A549 (cell line): ENCODE data around the gene SAMD15. TPM values are rescaled to one million over a fixed set of nuclear protein-coding genes. Genes with fewer than 3 reads are reported as not detected.

ENCODE experiments used
- ATAC-seq, 2 experiments: fragments of 200-7000 bp in 1 of 2; fragments of >200 bp in 1 of 2; cut with Nextera tagmentation in 1 of 2; cut with Tn5 transposase in 1 of 2; 3 replicates each; pipeline versions ENCODE4 v1.8.0 to v1.9.1; 2018 to 2020; ENCODE audit warnings: mild to moderate bottlenecking in 1 of 2, moderate library complexity in 1 of 2
- CTCF ChIA-PET: fragments of 300-600 bp; sonication (Branson Sonifier 250); formaldehyde crosslinking; extraction: SDS; loops from one replicate; lab custom pipeline; 2021; ENCODE audit warnings: antibody characterized with exemption, inconsistent platforms; lab: Yijun Ruan, JAX
- POLR2A ChIA-PET: fragments of 350-600 bp; formaldehyde crosslinking; extraction: SDS; loops from one replicate; lab custom pipeline; 2021; ENCODE audit warnings: antibody characterized with exemption, inconsistent platforms; lab: Yijun Ruan, JAX
- DNase-seq, 2 experiments: peaks; one replicate each; pipeline versions ENCODE4 v3.0.0 to v3.0.0-alpha.2; 2011 to 2016; ENCODE audit warnings: low read depth in 1 of 2, low spot score in 1 of 2
- FAIRE-seq: peaks from 2 replicates; lab custom pipeline; 2011; peaks lifted over from hg19 to GRCh38; lab: Jason Lieb, UNC
- H3K27ac ChIP-seq, 2 experiments: fragments of >200 bp; sonication (Bioruptor Twin); formaldehyde crosslinking; 3 replicates each; pipeline ENCODE4 v1.5.1; 2016 to 2017
- H3K4me1 ChIP-seq: fragments of >200 bp; sonication (Bioruptor Twin); formaldehyde crosslinking; 3 replicates; pipeline ENCODE4 v1.6.1; 2016
- H3K4me2 ChIP-seq: fragments of >200 bp; sonication (Bioruptor Twin); formaldehyde crosslinking; 3 replicates; pipeline ENCODE4 v1.6.1; 2016
- H3K4me3 ChIP-seq: fragments of >200 bp; sonication (Bioruptor Twin); formaldehyde crosslinking; 3 replicates; pipeline ENCODE4 v1.5.1; 2016
- H3K9me3 ChIP-seq: fragments of >200 bp; sonication (Bioruptor Twin); formaldehyde crosslinking; 3 replicates; pipeline ENCODE4 v1.6.1; 2016
- CBX8 ChIP-seq: fragments of 200-600 bp; sonication (generic); IDR thresholded peaks from 2 replicates; pipeline ENCODE4 v1.6.1; 2016
- EP300 ChIP-seq, 2 experiments: fragments of >200 bp; sonication (Bioruptor Twin); formaldehyde crosslinking; IDR thresholded peaks; 2 replicates in 1 of 2; 3 replicates in 1 of 2; pipeline ENCODE4 v1.6.1; 2016 to 2017
- ESRRA ChIP-seq: fragments of 150-350 bp; IDR thresholded peaks from 2 replicates; pipeline ENCODE4 v1.6.1; 2014; ENCODE audit warnings: mild to moderate bottlenecking, low read length, borderline replicate concordance
- FOSB ChIP-seq: fragments of 250-450 bp; sonication (Bioruptor Pico); IDR thresholded peaks from 2 replicates; pipeline ENCODE4 v1.5.0; 2020; ENCODE audit warnings: mild to moderate bottlenecking, moderate library complexity
- HDAC2 ChIP-seq: fragments of 200-600 bp; sonication (generic); IDR thresholded peaks from 2 replicates; pipeline ENCODE4 v1.6.1; 2016
- HOXB13 ChIP-seq: fragments of 250-450 bp; sonication (Bioruptor Pico); IDR thresholded peaks from 2 replicates; pipeline ENCODE4 v1.5.0; 2020; ENCODE audit warnings: low read depth, mild to moderate bottlenecking, moderate library complexity
- MAFK ChIP-seq: fragments of 450-650 bp; IDR thresholded peaks from 2 replicates; pipeline ENCODE4 v1.6.1; 2014; ENCODE audit not compliant: partially characterized antibody
- NFE2L2 ChIP-seq: fragments of 150-350 bp; conservative IDR thresholded peaks from 2 replicates; pipeline ENCODE4 v1.6.1; 2014; ENCODE audit warnings: low read length
- PHF8 ChIP-seq: fragments of 200-600 bp; sonication (generic); IDR thresholded peaks from 2 replicates; pipeline ENCODE4 v1.6.1; 2016; ENCODE audit warnings: low read depth, mild to moderate bottlenecking, antibody characterized with exemption, moderate library complexity, borderline replicate concordance
- POLR2A ChIP-seq: IDR thresholded peaks from 2 replicates; pipeline ENCODE4 v1.6.1; 2012; ENCODE audit warnings: mild to moderate bottlenecking, low read length
- POLR2AphosphoS2 ChIP-seq: conservative IDR thresholded peaks from 2 replicates; pipeline ENCODE4 v1.6.1; 2012; ENCODE audit warnings: low read length, improper control_type of control experiment, inconsistent platforms
- RFX5 ChIP-seq: fragments of 450-650 bp; IDR thresholded peaks from 2 replicates; pipeline ENCODE4 v1.7.1; 2014; ENCODE audit warnings: antibody characterized with exemption, mild to moderate bottlenecking, moderate library complexity
- WGBS: methylation state at CpG from one replicate; pipeline ENCODE4 v1.1.6; 2017; ENCODE audit errors: missing lambda C conversion rate; 5-methylcytosine and 5-hydroxymethylcytosine counted together
- polyA plus RNA-seq, 4 experiments: library from polyadenylated mRNA; depleted of rRNA in 3 of 4; stranded (reverse); fragments of >200 nt; fragmentation: RNase III in 1 of 4; extraction: RNeasy Plus Mini Kit Qiagen cat#74134 plus additional on column Dnase treatment in 1 of 4; gene quantifications; 2 replicates in 3 of 4; 3 replicates in 1 of 4; pipeline ENCODE4 v1.2.3, GENCODE V29; 2011 to 2017
- TF ChIP-seq, protein P1 (sequence below): fragments of 450-650 bp; IDR thresholded peaks from 2 replicates; pipeline ENCODE4 v1.6.1; 2014; ENCODE audit warnings: antibody characterized with exemption
- TF ChIP-seq, protein P2 (sequence below): fragments of >200 bp; sonication (Bioruptor Twin); formaldehyde crosslinking; IDR thresholded peaks from 3 replicates; pipeline ENCODE4 v1.6.1; 2016
- TF ChIP-seq, protein P3 (sequence below): fragments of >200 bp; sonication (Bioruptor Twin); formaldehyde crosslinking; IDR thresholded peaks from 3 replicates; pipeline ENCODE4 v1.5.1; 2016
- TF ChIP-seq, protein P4 (sequence below): IDR thresholded peaks from 2 replicates; pipeline ENCODE4 v1.6.1; 2012
- TF ChIP-seq, protein P5 (sequence below): fragments of 150-350 bp; IDR thresholded peaks from 2 replicates; pipeline ENCODE4 v1.6.1; 2014; ENCODE audit warnings: low read depth, mild to moderate bottlenecking, low read length
- TF ChIP-seq, protein P6 (sequence below): fragments of >200 bp; sonication (Bioruptor Twin); formaldehyde crosslinking; IDR thresholded peaks from 2 replicates; pipeline ENCODE4 v1.6.1; 2016
- TF ChIP-seq, protein P7 (sequence below): fragments of 250-450 bp; sonication (Bioruptor Pico); IDR thresholded peaks from 2 replicates; pipeline ENCODE4 v1.5.0; 2020; ENCODE audit warnings: low read depth, mild to moderate bottlenecking, moderate library complexity

The SAMD15 gene
- polyA plus RNA-seq, 2 of the 4 experiments (the other 2 are of a cell fraction): 2.0 to 2.1 TPM

DNA sequence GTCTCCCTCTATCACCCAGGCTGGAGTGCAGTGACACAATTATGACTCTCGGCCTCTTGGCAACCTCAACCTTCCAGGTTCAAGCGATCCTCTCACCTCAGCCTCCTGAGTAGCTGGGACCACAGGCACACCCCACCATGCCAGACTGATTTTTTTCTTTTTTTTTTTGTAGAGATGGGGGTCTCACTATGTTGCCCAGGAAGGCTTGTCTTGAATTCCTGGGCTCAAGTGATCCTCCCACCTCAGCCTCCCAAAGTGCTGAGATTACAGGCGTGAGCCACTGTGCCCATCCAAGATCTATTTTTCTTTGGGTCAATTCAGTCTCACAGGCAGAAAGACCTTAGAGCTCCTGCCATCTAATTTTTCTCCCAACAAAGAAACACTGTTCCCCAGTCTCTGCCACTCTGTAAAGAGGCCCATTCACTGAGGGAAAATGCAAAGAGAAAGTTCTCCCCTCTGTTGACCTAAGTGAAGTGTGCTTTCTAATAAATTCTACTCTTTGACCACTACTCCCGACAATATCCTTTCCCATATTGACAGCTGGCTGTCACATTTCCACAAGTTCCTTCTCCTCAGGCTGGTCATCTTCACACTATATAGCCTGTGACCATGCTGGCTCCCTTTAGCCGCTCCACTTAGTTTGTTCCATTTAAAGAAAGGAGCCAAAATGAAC, 23.6 kb upstream of the SAMD15 start:
- POLR2A ChIA-PET: no interaction called here
- WGBS: 91% methylated on average over 5 of the region's 5 CpGs

DNA sequence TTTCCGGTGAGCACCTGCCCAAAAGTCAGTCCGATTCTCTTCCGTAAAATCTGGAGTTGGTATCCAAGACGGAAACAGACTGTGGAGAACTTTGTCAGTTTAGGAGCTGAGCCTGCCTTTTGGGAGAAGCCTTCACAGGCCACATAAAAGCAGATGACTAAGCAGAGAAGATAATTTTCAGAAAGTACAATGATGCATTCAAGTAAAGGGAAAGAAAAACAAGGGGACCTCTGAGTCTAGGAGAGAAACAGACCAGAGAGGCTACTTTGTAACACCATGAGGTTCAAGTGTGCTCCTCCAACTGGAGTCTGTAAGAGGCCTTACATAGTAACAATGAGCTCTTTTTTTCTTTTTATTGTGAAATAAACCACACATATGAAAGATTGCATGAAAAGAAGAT, 21.4 kb upstream of the SAMD15 start:
- no peak overlapping the region for H3K4me3 ChIP-seq
- TF ChIP-seq POLR2AphosphoS2: no peak
- TF ChIP-seq, protein P1, sequence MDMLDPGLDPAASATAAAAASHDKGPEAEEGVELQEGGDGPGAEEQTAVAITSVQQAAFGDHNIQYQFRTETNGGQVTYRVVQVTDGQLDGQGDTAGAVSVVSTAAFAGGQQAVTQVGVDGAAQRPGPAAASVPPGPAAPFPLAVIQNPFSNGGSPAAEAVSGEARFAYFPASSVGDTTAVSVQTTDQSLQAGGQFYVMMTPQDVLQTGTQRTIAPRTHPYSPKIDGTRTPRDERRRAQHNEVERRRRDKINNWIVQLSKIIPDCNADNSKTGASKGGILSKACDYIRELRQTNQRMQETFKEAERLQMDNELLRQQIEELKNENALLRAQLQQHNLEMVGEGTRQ: no peak
- TF ChIP-seq POLR2A: no peak
- no peak for TF ChIP-seq HOXB13 (CRISPR knock-in tag)
- no peak for TF ChIP-seq PHF8
- TF ChIP-seq HDAC2: no peak
- TF ChIP-seq MAFK: no peak
- TF ChIP-seq, protein P2, sequence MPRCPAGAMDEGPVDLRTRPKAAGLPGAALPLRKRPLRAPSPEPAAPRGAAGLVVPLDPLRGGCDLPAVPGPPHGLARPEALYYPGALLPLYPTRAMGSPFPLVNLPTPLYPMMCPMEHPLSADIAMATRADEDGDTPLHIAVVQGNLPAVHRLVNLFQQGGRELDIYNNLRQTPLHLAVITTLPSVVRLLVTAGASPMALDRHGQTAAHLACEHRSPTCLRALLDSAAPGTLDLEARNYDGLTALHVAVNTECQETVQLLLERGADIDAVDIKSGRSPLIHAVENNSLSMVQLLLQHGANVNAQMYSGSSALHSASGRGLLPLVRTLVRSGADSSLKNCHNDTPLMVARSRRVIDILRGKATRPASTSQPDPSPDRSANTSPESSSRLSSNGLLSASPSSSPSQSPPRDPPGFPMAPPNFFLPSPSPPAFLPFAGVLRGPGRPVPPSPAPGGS: no peak
- TF ChIP-seq, protein P3, sequence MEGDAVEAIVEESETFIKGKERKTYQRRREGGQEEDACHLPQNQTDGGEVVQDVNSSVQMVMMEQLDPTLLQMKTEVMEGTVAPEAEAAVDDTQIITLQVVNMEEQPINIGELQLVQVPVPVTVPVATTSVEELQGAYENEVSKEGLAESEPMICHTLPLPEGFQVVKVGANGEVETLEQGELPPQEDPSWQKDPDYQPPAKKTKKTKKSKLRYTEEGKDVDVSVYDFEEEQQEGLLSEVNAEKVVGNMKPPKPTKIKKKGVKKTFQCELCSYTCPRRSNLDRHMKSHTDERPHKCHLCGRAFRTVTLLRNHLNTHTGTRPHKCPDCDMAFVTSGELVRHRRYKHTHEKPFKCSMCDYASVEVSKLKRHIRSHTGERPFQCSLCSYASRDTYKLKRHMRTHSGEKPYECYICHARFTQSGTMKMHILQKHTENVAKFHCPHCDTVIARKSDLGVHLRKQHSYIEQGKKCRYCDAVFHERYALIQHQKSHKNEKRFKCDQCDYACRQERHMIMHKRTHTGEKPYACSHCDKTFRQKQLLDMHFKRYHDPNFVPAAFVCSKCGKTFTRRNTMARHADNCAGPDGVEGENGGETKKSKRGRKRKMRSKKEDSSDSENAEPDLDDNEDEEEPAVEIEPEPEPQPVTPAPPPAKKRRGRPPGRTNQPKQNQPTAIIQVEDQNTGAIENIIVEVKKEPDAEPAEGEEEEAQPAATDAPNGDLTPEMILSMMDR: no peak
- TF ChIP-seq, protein P4, sequence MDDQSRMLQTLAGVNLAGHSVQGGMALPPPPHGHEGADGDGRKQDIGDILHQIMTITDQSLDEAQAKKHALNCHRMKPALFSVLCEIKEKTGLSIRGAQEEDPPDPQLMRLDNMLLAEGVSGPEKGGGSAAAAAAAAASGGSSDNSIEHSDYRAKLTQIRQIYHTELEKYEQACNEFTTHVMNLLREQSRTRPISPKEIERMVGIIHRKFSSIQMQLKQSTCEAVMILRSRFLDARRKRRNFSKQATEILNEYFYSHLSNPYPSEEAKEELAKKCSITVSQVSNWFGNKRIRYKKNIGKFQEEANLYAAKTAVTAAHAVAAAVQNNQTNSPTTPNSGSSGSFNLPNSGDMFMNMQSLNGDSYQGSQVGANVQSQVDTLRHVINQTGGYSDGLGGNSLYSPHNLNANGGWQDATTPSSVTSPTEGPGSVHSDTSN: no peak
- TF ChIP-seq, protein P5, sequence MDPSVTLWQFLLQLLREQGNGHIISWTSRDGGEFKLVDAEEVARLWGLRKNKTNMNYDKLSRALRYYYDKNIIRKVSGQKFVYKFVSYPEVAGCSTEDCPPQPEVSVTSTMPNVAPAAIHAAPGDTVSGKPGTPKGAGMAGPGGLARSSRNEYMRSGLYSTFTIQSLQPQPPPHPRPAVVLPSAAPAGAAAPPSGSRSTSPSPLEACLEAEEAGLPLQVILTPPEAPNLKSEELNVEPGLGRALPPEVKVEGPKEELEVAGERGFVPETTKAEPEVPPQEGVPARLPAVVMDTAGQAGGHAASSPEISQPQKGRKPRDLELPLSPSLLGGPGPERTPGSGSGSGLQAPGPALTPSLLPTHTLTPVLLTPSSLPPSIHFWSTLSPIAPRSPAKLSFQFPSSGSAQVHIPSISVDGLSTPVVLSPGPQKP: no peak
- no peak for TF ChIP-seq FOSB (CRISPR knock-in tag)
- TF ChIP-seq RFX5: no peak
- TF ChIP-seq ESRRA: no peak
- no peak for TF ChIP-seq CBX8
- TF ChIP-seq, protein P6, sequence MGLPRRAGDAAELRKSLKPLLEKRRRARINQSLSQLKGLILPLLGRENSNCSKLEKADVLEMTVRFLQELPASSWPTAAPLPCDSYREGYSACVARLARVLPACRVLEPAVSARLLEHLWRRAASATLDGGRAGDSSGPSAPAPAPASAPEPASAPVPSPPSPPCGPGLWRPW: no peak
- TF ChIP-seq, protein P7, sequence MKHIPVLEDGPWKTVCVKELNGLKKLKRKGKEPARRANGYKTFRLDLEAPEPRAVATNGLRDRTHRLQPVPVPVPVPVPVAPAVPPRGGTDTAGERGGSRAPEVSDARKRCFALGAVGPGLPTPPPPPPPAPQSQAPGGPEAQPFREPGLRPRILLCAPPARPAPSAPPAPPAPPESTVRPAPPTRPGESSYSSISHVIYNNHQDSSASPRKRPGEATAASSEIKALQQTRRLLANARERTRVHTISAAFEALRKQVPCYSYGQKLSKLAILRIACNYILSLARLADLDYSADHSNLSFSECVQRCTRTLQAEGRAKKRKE (CRISPR knock-in tag): no peak
- WGBS: 92% methylated on average over 4 of the region's 4 CpGs
- ChIA-PET POLR2A (no interaction called here), CTCF (interaction anchor here (0.6 to 1.5 kb wide), 4 partner anchors 9 to 103 kb away, joined by 3 to 5 read pairs (median 4); partner anchors contain the start of genes SAMD15 and TMED8)
- H3K4me1 ChIP-seq: no peaks in the 10 kb centered on the region
- no peak overlapping the region for H3K27ac ChIP-seq
- ATAC-seq (no peak), FAIRE-seq (no peak), DNase-seq (no peak)
- no peak overlapping the region for H3K4me2 ChIP-seq
- H3K9me3 ChIP-seq: no peaks in the 10 kb centered on the region

More for the DNA sequence above, 23.6 kb upstream of the SAMD15 start:
- H3K4me3 ChIP-seq: no peak overlapping the region
- FAIRE-seq: no peak
- no peaks in the 10 kb centered on the region for H3K4me1 ChIP-seq
- CTCF ChIA-PET: interaction anchor here (0.5 to 1.0 kb wide), 2 partner anchors 12 to 271 kb away, joined by 3 read pairs; no protein-coding TSS in a partner anchor
- H3K27ac ChIP-seq: no peak overlapping the region
- ATAC-seq: no peak
- H3K4me2 ChIP-seq: no peak overlapping the region
- no peaks in the 10 kb centered on the region for H3K9me3 ChIP-seq
- no peak for DNase-seq
- TF ChIP-seq MAFK (no peak), EP300 (IDR thresholded peaks at IDR 0.05) (no peak), NFE2L2 (no peak)
